ENCODE data around the gene GPC6. TPM values are rescaled to one million over a fixed set of nuclear protein-coding genes. Genes with fewer than 3 reads are reported as not detected.

Gene GPC6
- total and polyA plus RNA-seq, 2 experiments from 2014 or later = 26.0 to 92.8 TPM

GRCh38 chr13:94061301-94061700 is 834.7 kb downstream of the GPC6 start:
- H3K27me3 ChIP-seq = no peaks in the 10 kb centered on the region
- H3K79me2 ChIP-seq = no peaks in the 10 kb centered on the region
- no peaks in the 10 kb centered on the region for H4K20me1 ChIP-seq (ENCODE audit: insufficient read depth, poor library complexity, severe bottlenecking)
- DNase-seq (ENCODE audit: low spot score) = peak; percentile 6
- no peak overlapping the region for H2AFZ ChIP-seq
- H3K4me3 ChIP-seq = no peak overlapping the region
- H3K4me1 ChIP-seq (ENCODE audit: insufficient read depth) = peaks cover 9% of the 10 kb centered on the region
- TF ChIP-seq CTCF (IDR thresholded peaks at IDR 0.05; ENCODE audit: poor library complexity) (no peak), EZH2 (IDR thresholded peaks at IDR 0.05; ENCODE audit: borderline replicate concordance) (no peak), EZH2phosphoT487 (IDR thresholded peaks at IDR 0.05; ENCODE audit: low read depth, severe bottlenecking, unreplicated experiment) (no peak)
- H3K9me3 ChIP-seq (ENCODE audit: low read depth) = no peaks in the 10 kb centered on the region
- 41% methylated on average over 1 of the region's 1 CpG for WGBS (ENCODE audit: low lambda C conversion rate, missing lambda C conversion rate)
- no peak overlapping the region for H3K4me2 ChIP-seq
- no peak overlapping the region for H3K27ac ChIP-seq
- no peaks in the 10 kb centered on the region for H3K9me2 ChIP-seq (replicated peaks; ENCODE audit: insufficient read depth)
- H3K36me3 ChIP-seq (replicated peaks; ENCODE audit: insufficient read depth, low read depth) = no peaks in the 10 kb centered on the region

GRCh38 chr13:94063096-94063495 is 836.5 kb downstream of the GPC6 start:
- Histone ChIP-seq H3K4me2 (no peak overlapping the region), H3K9me3 (ENCODE audit: low read depth) (no peaks in the 10 kb centered on the region), H3K27ac (no peak overlapping the region), H2AFZ (no peak overlapping the region), H3K4me3 (no peak overlapping the region), H3K79me2 (no peaks in the 10 kb centered on the region), H3K36me3 (replicated peaks; ENCODE audit: insufficient read depth, low read depth) (no peaks in the 10 kb centered on the region), H4K20me1 (ENCODE audit: insufficient read depth, poor library complexity, severe bottlenecking) (no peaks in the 10 kb centered on the region), H3K27me3 (no peaks in the 10 kb centered on the region), H3K4me1 (ENCODE audit: insufficient read depth) (peaks cover 9% of the 10 kb centered on the region), H3K9me2 (replicated peaks; ENCODE audit: insufficient read depth) (no peaks in the 10 kb centered on the region)
- DNase-seq (ENCODE audit: low spot score) = no peak
- TF ChIP-seq EZH2 (IDR thresholded peaks at IDR 0.05; ENCODE audit: borderline replicate concordance) = no peak

GRCh38 chr13:94063848-94064247 is 837.2 kb downstream of the GPC6 start:
- Histone ChIP-seq H3K27ac (no peak overlapping the region), H4K20me1 (ENCODE audit: insufficient read depth, poor library complexity, severe bottlenecking) (no peaks in the 10 kb centered on the region), H3K79me2 (no peaks in the 10 kb centered on the region), H3K9me2 (replicated peaks; ENCODE audit: insufficient read depth) (no peaks in the 10 kb centered on the region), H3K27me3 (no peaks in the 10 kb centered on the region), H2AFZ (no peak overlapping the region), H3K4me2 (no peak overlapping the region), H3K36me3 (replicated peaks; ENCODE audit: insufficient read depth, low read depth) (no peaks in the 10 kb centered on the region), H3K4me1 (ENCODE audit: insufficient read depth) (peaks cover 6% of the 10 kb centered on the region), H3K4me3 (no peak overlapping the region), H3K9me3 (ENCODE audit: low read depth) (no peaks in the 10 kb centered on the region)
- no peak for DNase-seq (ENCODE audit: low spot score)
- TF ChIP-seq EZH2 (IDR thresholded peaks at IDR 0.05; ENCODE audit: borderline replicate concordance) = no peak
- TF ChIP-seq EZH2phosphoT487 (IDR thresholded peaks at IDR 0.05; ENCODE audit: low read depth, severe bottlenecking, unreplicated experiment) = no peak
- WGBS (ENCODE audit: low lambda C conversion rate, missing lambda C conversion rate) = 85% methylated on average over 4 of the region's 4 CpGs

GRCh38 chr13:94065741-94066140 is 839.1 kb downstream of the GPC6 start:
- H3K4me3 ChIP-seq = no peak overlapping the region
- H4K20me1 ChIP-seq (ENCODE audit: insufficient read depth, poor library complexity, severe bottlenecking) = no peaks in the 10 kb centered on the region
- no peaks in the 10 kb centered on the region for H3K9me2 ChIP-seq (replicated peaks; ENCODE audit: insufficient read depth)
- H2AFZ ChIP-seq = no peak overlapping the region
- H3K36me3 ChIP-seq (replicated peaks; ENCODE audit: insufficient read depth, low read depth) = no peaks in the 10 kb centered on the region
- 81% methylated on average over 1 of the region's 1 CpG for WGBS (ENCODE audit: low lambda C conversion rate, missing lambda C conversion rate)
- DNase-seq (ENCODE audit: low spot score) = no peak
- H3K9me3 ChIP-seq (ENCODE audit: low read depth) = no peaks in the 10 kb centered on the region
- TF ChIP-seq EZH2 (IDR thresholded peaks at IDR 0.05; ENCODE audit: borderline replicate concordance) (no peak), EZH2phosphoT487 (IDR thresholded peaks at IDR 0.05; ENCODE audit: low read depth, severe bottlenecking, unreplicated experiment) (no peak), CTCF (IDR thresholded peaks at IDR 0.05; ENCODE audit: poor library complexity) (no peak)
- H3K4me2 ChIP-seq = no peak overlapping the region
- peaks cover 6% of the 10 kb centered on the region for H3K4me1 ChIP-seq (ENCODE audit: insufficient read depth)
- no peaks in the 10 kb centered on the region for H3K79me2 ChIP-seq
- no peaks in the 10 kb centered on the region for H3K27me3 ChIP-seq
- H3K27ac ChIP-seq = no peak overlapping the region
